Activated CD4-positive, alpha-beta T cell treated with anti-CD3 and anti-CD28 coated beads for 36 hours (primary cell): ENCODE results near the gene PTPRM. TPM values are rescaled to one million over a fixed set of nuclear protein-coding genes. Genes with fewer than 3 reads are reported as not detected.

Experiments used
- ATAC-seq: fragments of 200-7000 bp; cut with Tn5 transposase; one replicate; pipeline ENCODE4 v1.10.0; 2021; ENCODE audit warnings: mild to moderate bottlenecking, moderate library complexity
- CTCF ChIA-PET: fragments of 350-600 bp; sonication (Branson Sonifier 250); formaldehyde crosslinking; loops from one replicate; lab custom pipeline; 2021; ENCODE audit warnings: antibody characterized with exemption; lab: Charles Lee
- POLR2A ChIA-PET: fragments of 350-600 bp; sonication (Branson Sonifier 250); formaldehyde crosslinking; loops from one replicate; lab custom pipeline; 2021; ENCODE audit warnings: antibody characterized with exemption, inconsistent platforms; lab: Charles Lee
- DNase-seq: peaks from one replicate; pipeline ENCODE4 v3.0.0-alpha.2; 2020
- H3K27ac Mint-ChIP-seq: one replicate; pipeline ENCODE4 v1.8.0; 2021; ENCODE audit warnings: mixed read lengths
- H3K27me3 Mint-ChIP-seq: one replicate; pipeline ENCODE4 v1.8.0; 2021; ENCODE audit warnings: mixed read lengths
- H3K36me3 Mint-ChIP-seq: one replicate; pipeline ENCODE4 v1.8.0; 2021; ENCODE audit warnings: low read depth, mixed read lengths
- H3K4me1 Mint-ChIP-seq: one replicate; pipeline ENCODE4 v1.8.0; 2021; ENCODE audit warnings: mixed read lengths
- H3K4me3 Mint-ChIP-seq: one replicate; pipeline ENCODE4 v1.8.0; 2021; ENCODE audit warnings: mild to moderate bottlenecking, moderate library complexity, mixed read lengths
- H3K9me3 Mint-ChIP-seq: one replicate; pipeline ENCODE4 v1.8.0; 2021; ENCODE audit warnings: low read depth, mixed read lengths
- intact Hi-C, 2 experiments: fragments of 100-400 bp; cut with DNase I in 1 of 2; cut with micrococcal nuclease in 1 of 2; formaldehyde crosslinking; loops; one replicate each; pipeline versions ENCODE4 v1.14.2 to v1.15.1; 2022 to 2024; cut with DNase I, micrococcal nuclease
- total RNA-seq, 2 experiments: library from RNA; stranded (reverse); gene quantifications; one replicate each; pipeline ENCODE4 v1.2.3, GENCODE V29; 2021

Gene PTPRM
- total RNA-seq, 2 experiments from 2014 or later = 6.5 to 14.0 TPM

GRCh38 chr18:7817575-7818230, 250.6 kb downstream of the PTPRM start:
- no peak overlapping the region for H3K4me3 Mint-ChIP-seq
- no peak for DNase-seq
- peaks cover 3% of the 10 kb centered on the region for H3K27me3 Mint-ChIP-seq
- ChIA-PET CTCF (no interaction called here), POLR2A (no interaction called here)
- peaks cover 15% of the 10 kb centered on the region for H3K9me3 Mint-ChIP-seq
- intact Hi-C loops = no loop called here
- H3K36me3 Mint-ChIP-seq = no peaks in the 10 kb centered on the region
- ATAC-seq = no peak
- no peaks in the 10 kb centered on the region for H3K4me1 Mint-ChIP-seq
- no peak overlapping the region for H3K27ac Mint-ChIP-seq

- intact Hi-C loops = no loop called here
- Mint-ChIP-seq H3K27ac (no peak overlapping the region), H3K4me1 (no peaks in the 10 kb centered on the region), H3K9me3 (no peaks in the 10 kb centered on the region), H3K4me3 (no peak overlapping the region), H3K36me3 (no peaks in the 10 kb centered on the region), H3K27me3 (no peaks in the 10 kb centered on the region)
- ChIA-PET CTCF (interaction anchor here (0.5 kb wide), 1 partner anchor 672 kb away, joined by 3 read pairs; no protein-coding TSS in a partner anchor), POLR2A (no interaction called here)
- ATAC-seq (no peak), DNase-seq (no peak)
These were observed 254.7 kb downstream of the PTPRM start for GRCh38 chr18:7821784-7822183.

- H3K4me1 Mint-ChIP-seq = no peaks in the 10 kb centered on the region
- intact Hi-C loops = no loop called here
- H3K9me3 Mint-ChIP-seq = no peaks in the 10 kb centered on the region
- H3K27me3 Mint-ChIP-seq = no peaks in the 10 kb centered on the region
- ChIA-PET CTCF (interaction anchor here (0.6 to 0.8 kb wide), 2 partner anchors 219 to 264 kb away, joined by 3 to 4 read pairs; no protein-coding TSS in a partner anchor), POLR2A (no interaction called here)
- ATAC-seq (peak; percentile 55), DNase-seq (peak; percentile 13)
- H3K36me3 Mint-ChIP-seq = no peaks in the 10 kb centered on the region
- H3K27ac Mint-ChIP-seq = no peak overlapping the region
- no peak overlapping the region for H3K4me3 Mint-ChIP-seq
These were observed 255.6 kb downstream of the PTPRM start for GRCh38 chr18:7822435-7823331.

GRCh38 chr18:7824970-7825369, 257.9 kb downstream of the PTPRM start:
- intact Hi-C loops = no loop called here

GRCh38 chr18:7830468-7830867, 263.4 kb downstream of the PTPRM start:
- Mint-ChIP-seq H3K36me3 (no peaks in the 10 kb centered on the region), H3K27me3 (peaks cover 1% of the 10 kb centered on the region), H3K4me1 (no peaks in the 10 kb centered on the region), H3K27ac (no peak overlapping the region), H3K4me3 (no peak overlapping the region), H3K9me3 (peaks cover 1% of the 10 kb centered on the region)
- intact Hi-C loops = no loop called here
- DNase-seq (no peak), ATAC-seq (peak; percentile 30)
- ChIA-PET POLR2A (interaction anchor here (0.6 kb wide), 1 partner anchor 88 kb away, joined by 3 read pairs; no protein-coding TSS in a partner anchor), CTCF (no interaction called here)

More at GRCh38 chr18:7824970-7825369, 257.9 kb downstream of the PTPRM start:
- Mint-ChIP-seq H3K9me3 (no peaks in the 10 kb centered on the region), H3K4me1 (no peaks in the 10 kb centered on the region), H3K27ac (no peak overlapping the region), H3K36me3 (no peaks in the 10 kb centered on the region), H3K27me3 (peaks cover 1% of the 10 kb centered on the region), H3K4me3 (no peak overlapping the region)
- ChIA-PET CTCF (no interaction called here), POLR2A (no interaction called here)
- DNase-seq (no peak), ATAC-seq (no peak)

- Mint-ChIP-seq H3K27ac (no peak overlapping the region), H3K9me3 (peaks cover 5% of the 10 kb centered on the region), H3K36me3 (no peaks in the 10 kb centered on the region), H3K4me1 (peaks cover 7% of the 10 kb centered on the region), H3K4me3 (no peak overlapping the region), H3K27me3 (no peaks in the 10 kb centered on the region)
- ChIA-PET CTCF (interaction anchor here (0.7 to 1.1 kb wide), 2 partner anchors 11 to 19 kb away, joined by 3 read pairs; no protein-coding TSS in a partner anchor), POLR2A (no interaction called here)
- intact Hi-C loops = no loop called here
- ATAC-seq (no peak), DNase-seq (no peak)
These were observed 272.4 kb downstream of the PTPRM start for GRCh38 chr18:7839548-7839947.

GRCh38 chr18:7840411-7840810, 273.3 kb downstream of the PTPRM start:
- ATAC-seq = no peak
- peaks cover 7% of the 10 kb centered on the region for H3K9me3 Mint-ChIP-seq
- H3K27me3 Mint-ChIP-seq = no peaks in the 10 kb centered on the region
- H3K4me1 Mint-ChIP-seq = peaks cover 7% of the 10 kb centered on the region
- ChIA-PET POLR2A (no interaction called here), CTCF (no interaction called here)
- no peak for DNase-seq
- no peak overlapping the region for H3K27ac Mint-ChIP-seq
- intact Hi-C loops = loop anchor here in 1 of 2 experiments (5.0 kb wide), 1 partner anchor 52 kb away; no protein-coding TSS in a partner anchor
- no peak overlapping the region for H3K4me3 Mint-ChIP-seq
- H3K36me3 Mint-ChIP-seq = no peaks in the 10 kb centered on the region

- ChIA-PET POLR2A (no interaction called here), CTCF (no interaction called here)
- ATAC-seq (no peak), DNase-seq (no peak)
- Mint-ChIP-seq H3K27ac (no peak overlapping the region), H3K36me3 (no peaks in the 10 kb centered on the region), H3K27me3 (no peaks in the 10 kb centered on the region), H3K4me3 (no peak overlapping the region), H3K4me1 (peaks cover 7% of the 10 kb centered on the region), H3K9me3 (peaks cover 7% of the 10 kb centered on the region)
- intact Hi-C loops = loop anchor here in 1 of 2 experiments (5.0 kb wide), 1 partner anchor 48 kb away; no protein-coding TSS in a partner anchor
These were observed 276.9 kb downstream of the PTPRM start for GRCh38 chr18:7844017-7844416.

- H3K9me3 Mint-ChIP-seq = peaks cover 7% of the 10 kb centered on the region
- H3K36me3 Mint-ChIP-seq = no peaks in the 10 kb centered on the region
- no peak overlapping the region for H3K27ac Mint-ChIP-seq
- no peaks in the 10 kb centered on the region for H3K27me3 Mint-ChIP-seq
- intact Hi-C loops = loop anchor here in 1 of 2 experiments (5.0 kb wide), 1 partner anchor 48 kb away; no protein-coding TSS in a partner anchor
- DNase-seq = no peak
- ChIA-PET CTCF (no interaction called here), POLR2A (no interaction called here)
- ATAC-seq = no peak
- no peak overlapping the region for H3K4me3 Mint-ChIP-seq
- H3K4me1 Mint-ChIP-seq = peaks cover 7% of the 10 kb centered on the region
These were observed 277.3 kb downstream of the PTPRM start for GRCh38 chr18:7844418-7844817.

GRCh38 chr18:7846335-7846734, 279.2 kb downstream of the PTPRM start:
- ChIA-PET POLR2A (no interaction called here), CTCF (no interaction called here)
- no peak for ATAC-seq
- Mint-ChIP-seq H3K36me3 (no peaks in the 10 kb centered on the region), H3K4me3 (no peak overlapping the region), H3K27me3 (no peaks in the 10 kb centered on the region), H3K27ac (no peak overlapping the region), H3K4me1 (no peaks in the 10 kb centered on the region), H3K9me3 (peaks cover 12% of the 10 kb centered on the region)
- intact Hi-C loops = no loop called here
- DNase-seq = no peak

GRCh38 chr18:7847357-7848053, 280.4 kb downstream of the PTPRM start:
- ATAC-seq = no peak
- Mint-ChIP-seq H3K4me1 (no peaks in the 10 kb centered on the region), H3K27ac (no peak overlapping the region), H3K9me3 (peaks cover 16% of the 10 kb centered on the region), H3K36me3 (no peaks in the 10 kb centered on the region), H3K27me3 (no peaks in the 10 kb centered on the region), H3K4me3 (no peak overlapping the region)
- DNase-seq = no peak
- intact Hi-C loops = no loop called here
- ChIA-PET CTCF (no interaction called here), POLR2A (no interaction called here)
